ENCODE measurements around the gene SFI1. TPM values are rescaled to one million over a fixed set of nuclear protein-coding genes. Genes with fewer than 3 reads are reported as not detected.
"Not testable (repeated sequence)": the region's sequence is repeated elsewhere in the genome, so short reads cannot be mapped to it uniquely, and the experiment has no call there.

SFI1 gene
- total RNA-seq, 1 experiment from 2014 or later = 61.6 TPM

- BruUV-seq (replicated peaks) = no TSS peak
- H3K27me3 ChIP-seq (replicated peaks; ENCODE audit: insufficient read depth, low read depth, low read length, poor library complexity) = no peaks in the 10 kb centered on the region
- intact Hi-C loops (cut with micrococcal nuclease; ENCODE audit: unreplicated experiment) = no loop called here
- peaks cover 4% of the 10 kb centered on the region for H3K4me1 ChIP-seq (ENCODE audit: insufficient read depth, low read length, poor library complexity, severe bottlenecking)
- DNase-seq (ENCODE audit: low spot score) = no peak
- H3K4me3 ChIP-seq (ENCODE audit: low read depth, low read length, poor library complexity, severe bottlenecking) = no peak overlapping the region
- TF ChIP-seq, protein P1, sequence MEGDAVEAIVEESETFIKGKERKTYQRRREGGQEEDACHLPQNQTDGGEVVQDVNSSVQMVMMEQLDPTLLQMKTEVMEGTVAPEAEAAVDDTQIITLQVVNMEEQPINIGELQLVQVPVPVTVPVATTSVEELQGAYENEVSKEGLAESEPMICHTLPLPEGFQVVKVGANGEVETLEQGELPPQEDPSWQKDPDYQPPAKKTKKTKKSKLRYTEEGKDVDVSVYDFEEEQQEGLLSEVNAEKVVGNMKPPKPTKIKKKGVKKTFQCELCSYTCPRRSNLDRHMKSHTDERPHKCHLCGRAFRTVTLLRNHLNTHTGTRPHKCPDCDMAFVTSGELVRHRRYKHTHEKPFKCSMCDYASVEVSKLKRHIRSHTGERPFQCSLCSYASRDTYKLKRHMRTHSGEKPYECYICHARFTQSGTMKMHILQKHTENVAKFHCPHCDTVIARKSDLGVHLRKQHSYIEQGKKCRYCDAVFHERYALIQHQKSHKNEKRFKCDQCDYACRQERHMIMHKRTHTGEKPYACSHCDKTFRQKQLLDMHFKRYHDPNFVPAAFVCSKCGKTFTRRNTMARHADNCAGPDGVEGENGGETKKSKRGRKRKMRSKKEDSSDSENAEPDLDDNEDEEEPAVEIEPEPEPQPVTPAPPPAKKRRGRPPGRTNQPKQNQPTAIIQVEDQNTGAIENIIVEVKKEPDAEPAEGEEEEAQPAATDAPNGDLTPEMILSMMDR (conservative IDR thresholded peaks at IDR 0.05; ENCODE audit: low read depth, low read length) = no peak
- no peak for TF ChIP-seq EZH2 (IDR thresholded peaks at IDR 0.05; ENCODE audit: borderline replicate concordance, low read depth, low read length, poor library complexity, severe bottlenecking)
- H3K36me3 ChIP-seq (ENCODE audit: insufficient read depth, low read length, poor library complexity, severe bottlenecking) = no peaks in the 10 kb centered on the region
- CTCF ChIA-PET = no interaction called here
- H3K27ac ChIP-seq (ENCODE audit: low read depth, low read length, poor library complexity, severe bottlenecking) = no peak overlapping the region
- POLR2A ChIA-PET (ENCODE audit: low non-redundant PET) = no interaction called here
- H3K9me3 ChIP-seq (ENCODE audit: low read depth, low read length, poor library complexity, severe bottlenecking) = no peaks in the 10 kb centered on the region
Observed at GRCh38 chr22:31533374-31533773, 37.0 kb downstream of the SFI1 start.

- POLR2A ChIA-PET (ENCODE audit: low non-redundant PET) = no interaction called here
- no TSS peak for BruUV-seq (replicated peaks)
- H3K27me3 ChIP-seq (replicated peaks; ENCODE audit: insufficient read depth, low read depth, low read length, poor library complexity) = no peaks in the 10 kb centered on the region
- H3K36me3 ChIP-seq (ENCODE audit: insufficient read depth, low read length, poor library complexity, severe bottlenecking) = no peaks in the 10 kb centered on the region
- DNase-seq (ENCODE audit: low spot score) = no peak
- CTCF ChIA-PET = no interaction called here
- H3K27ac ChIP-seq (ENCODE audit: low read depth, low read length, poor library complexity, severe bottlenecking) = no peak overlapping the region
- no peaks in the 10 kb centered on the region for H3K4me1 ChIP-seq (ENCODE audit: insufficient read depth, low read length, poor library complexity, severe bottlenecking)
- intact Hi-C loops (cut with micrococcal nuclease; ENCODE audit: unreplicated experiment) = no loop called here
- no peaks in the 10 kb centered on the region for H3K9me3 ChIP-seq (ENCODE audit: low read depth, low read length, poor library complexity, severe bottlenecking)
- H3K4me3 ChIP-seq (ENCODE audit: low read depth, low read length, poor library complexity, severe bottlenecking) = no peak overlapping the region
- TF ChIP-seq, protein P1 (conservative IDR thresholded peaks at IDR 0.05; ENCODE audit: low read depth, low read length) = no peak
- TF ChIP-seq EZH2 (IDR thresholded peaks at IDR 0.05; ENCODE audit: borderline replicate concordance, low read depth, low read length, poor library complexity, severe bottlenecking) = no peak
Observed at GRCh38 chr22:31537019-31537535, 40.7 kb downstream of the SFI1 start.

GRCh38 chr22:31538815-31539214, 42.5 kb downstream of the SFI1 start:
- Histone ChIP-seq H3K36me3 (ENCODE audit: insufficient read depth, low read length, poor library complexity, severe bottlenecking) (no peaks in the 10 kb centered on the region), H3K9me3 (ENCODE audit: low read depth, low read length, poor library complexity, severe bottlenecking) (no peaks in the 10 kb centered on the region), H3K27ac (ENCODE audit: low read depth, low read length, poor library complexity, severe bottlenecking) (no peak overlapping the region), H3K4me1 (ENCODE audit: insufficient read depth, low read length, poor library complexity, severe bottlenecking) (no peaks in the 10 kb centered on the region), H3K4me3 (ENCODE audit: low read depth, low read length, poor library complexity, severe bottlenecking) (no peak overlapping the region), H3K27me3 (replicated peaks; ENCODE audit: insufficient read depth, low read depth, low read length, poor library complexity) (no peaks in the 10 kb centered on the region)
- intact Hi-C loops (cut with micrococcal nuclease; ENCODE audit: unreplicated experiment) = no loop called here
- DNase-seq (ENCODE audit: low spot score) = no peak
- POLR2A ChIA-PET (ENCODE audit: low non-redundant PET) = no interaction called here
- CTCF ChIA-PET = no interaction called here
- no peak for TF ChIP-seq EZH2 (IDR thresholded peaks at IDR 0.05; ENCODE audit: borderline replicate concordance, low read depth, low read length, poor library complexity, severe bottlenecking)
- TF ChIP-seq, protein P1 (conservative IDR thresholded peaks at IDR 0.05; ENCODE audit: low read depth, low read length) = no peak
- BruUV-seq (replicated peaks) = no TSS peak

GRCh38 chr22:31540166-31540565, 43.8 kb downstream of the SFI1 start:
- intact Hi-C loops (cut with micrococcal nuclease; ENCODE audit: unreplicated experiment); BruUV-seq (replicated peaks); H3K36me3 ChIP-seq (ENCODE audit: insufficient read depth, low read length, poor library complexity, severe bottlenecking); H3K27ac ChIP-seq (ENCODE audit: low read depth, low read length, poor library complexity, severe bottlenecking); POLR2A ChIA-PET (ENCODE audit: low non-redundant PET); H3K9me3 ChIP-seq (ENCODE audit: low read depth, low read length, poor library complexity, severe bottlenecking); CTCF ChIA-PET; H3K27me3 ChIP-seq (replicated peaks; ENCODE audit: insufficient read depth, low read depth, low read length, poor library complexity); DNase-seq (ENCODE audit: low spot score); H3K4me1 ChIP-seq (ENCODE audit: insufficient read depth, low read length, poor library complexity, severe bottlenecking); H3K4me3 ChIP-seq (ENCODE audit: low read depth, low read length, poor library complexity, severe bottlenecking): not testable (repeated sequence)
